ENCODE measurements around the gene IRAK3. TPM values are rescaled to one million over a fixed set of nuclear protein-coding genes. Genes with fewer than 3 reads are reported as not detected.
"Not testable (repeated sequence)": the region's sequence is repeated elsewhere in the genome, so short reads cannot be mapped to it uniquely, and the experiment has no call there.

Gene IRAK3
- total RNA-seq, 1 donor from 2014 or later = 0.05 TPM

GRCh38 chr12:66176105-66176900, 12.7 kb upstream of the IRAK3 start:
- FAIRE-seq = no peak
- Mint-ChIP-seq H3K4me1 (ENCODE audit: low read depth, unreplicated experiment) (no peaks in the 10 kb centered on the region), H3K36me3 (ENCODE audit: low read depth, unreplicated experiment) (no peaks in the 10 kb centered on the region), H3K27ac (ENCODE audit: unreplicated experiment) (no peak overlapping the region), H3K27me3 (ENCODE audit: low read depth, unreplicated experiment) (peaks cover 16% of the 10 kb centered on the region), H3K9me3 (ENCODE audit: unreplicated experiment) (no peaks in the 10 kb centered on the region), H3K4me3 (ENCODE audit: unreplicated experiment) (no peak overlapping the region)
- Histone ChIP-seq H3K4me3 (ENCODE audit: insufficient read depth, low read depth, low read length) (no peak overlapping the region), H3K27ac (ENCODE audit: low read depth, low read length) (no peak overlapping the region), H4K20me1 (ENCODE audit: insufficient read depth, low read length) (no peaks in the 10 kb centered on the region), H3K79me2 (ENCODE audit: insufficient read depth, low read length) (no peaks in the 10 kb centered on the region), H3K9ac (ENCODE audit: low read length) (no peak overlapping the region), H3K9me3 (ENCODE audit: insufficient read depth, low read depth, low read length) (no peaks in the 10 kb centered on the region), H2AFZ (ENCODE audit: low read depth, low read length) (no peak overlapping the region), H3K27me3 (ENCODE audit: insufficient read depth, low read length) (peaks cover 10% of the 10 kb centered on the region), H3K4me2 (ENCODE audit: low read length) (no peak overlapping the region), H3K4me1 (ENCODE audit: insufficient read depth, low read length) (no peaks in the 10 kb centered on the region), H3K36me3 (ENCODE audit: insufficient read depth, low read length) (no peaks in the 10 kb centered on the region)
- DNase-seq (ENCODE audit: low read depth) = no peak
- TF ChIP-seq CTCF (IDR thresholded peaks at IDR 0.05; ENCODE audit: insufficient read depth, low read depth, low read length) (no peak), EZH2 (IDR thresholded peaks at IDR 0.05; ENCODE audit: insufficient read depth, low read length) (no peak)

DNA sequence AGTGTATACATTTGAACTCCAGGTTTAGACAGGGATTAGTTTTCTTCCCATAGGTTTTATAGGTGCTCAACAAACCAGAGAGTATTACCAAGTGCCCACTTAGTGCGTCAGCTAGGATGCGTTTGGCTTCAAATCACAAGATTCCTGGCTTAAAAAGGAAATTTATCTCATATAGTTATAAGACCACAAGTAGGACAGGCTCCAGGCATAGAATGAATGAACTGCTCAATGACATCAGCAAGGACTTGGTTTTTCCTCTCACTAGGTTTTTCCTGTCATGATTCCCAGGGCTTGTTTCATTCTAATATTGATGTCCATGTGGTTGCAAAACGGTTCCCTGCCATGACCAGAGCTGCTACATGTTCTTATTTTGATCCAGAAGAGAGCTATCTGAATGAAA, 6.1 kb upstream of the IRAK3 start:
- no peaks in the 10 kb centered on the region for H3K36me3 Mint-ChIP-seq (ENCODE audit: low read depth, unreplicated experiment)
- H3K9me3 Mint-ChIP-seq (ENCODE audit: unreplicated experiment) = peaks cover 3% of the 10 kb centered on the region
- H4K20me1 ChIP-seq (ENCODE audit: insufficient read depth, low read length) = no peaks in the 10 kb centered on the region
- no peaks in the 10 kb centered on the region for H3K4me1 Mint-ChIP-seq (ENCODE audit: low read depth, unreplicated experiment)
- no peaks in the 10 kb centered on the region for H3K9me3 ChIP-seq (ENCODE audit: insufficient read depth, low read depth, low read length)
- no peak overlapping the region for H3K9ac ChIP-seq (ENCODE audit: low read length)
- no peaks in the 10 kb centered on the region for H3K4me1 ChIP-seq (ENCODE audit: insufficient read depth, low read length)
- H3K4me2 ChIP-seq (ENCODE audit: low read length) = no peak overlapping the region
- no peak for FAIRE-seq
- H3K4me3 Mint-ChIP-seq (ENCODE audit: unreplicated experiment) = no peak overlapping the region
- H3K4me3 ChIP-seq (ENCODE audit: insufficient read depth, low read depth, low read length) = no peak overlapping the region
- H3K27ac ChIP-seq (ENCODE audit: low read depth, low read length) = no peak overlapping the region
- no peak overlapping the region for H3K27ac Mint-ChIP-seq (ENCODE audit: unreplicated experiment)
- H2AFZ ChIP-seq (ENCODE audit: low read depth, low read length) = no peak overlapping the region
- H3K27me3 Mint-ChIP-seq (ENCODE audit: low read depth, unreplicated experiment) = peaks cover 28% of the 10 kb centered on the region
- no peaks in the 10 kb centered on the region for H3K79me2 ChIP-seq (ENCODE audit: insufficient read depth, low read length)
- no peak for DNase-seq (ENCODE audit: low read depth)
- peaks cover under 1% of the 10 kb centered on the region for H3K27me3 ChIP-seq (ENCODE audit: insufficient read depth, low read length)
- no peaks in the 10 kb centered on the region for H3K36me3 ChIP-seq (ENCODE audit: insufficient read depth, low read length)
- no peak for TF ChIP-seq CTCF (IDR thresholded peaks at IDR 0.05; ENCODE audit: insufficient read depth, low read depth, low read length)
- TF ChIP-seq EZH2 (IDR thresholded peaks at IDR 0.05; ENCODE audit: insufficient read depth, low read length) = no peak

DNA sequence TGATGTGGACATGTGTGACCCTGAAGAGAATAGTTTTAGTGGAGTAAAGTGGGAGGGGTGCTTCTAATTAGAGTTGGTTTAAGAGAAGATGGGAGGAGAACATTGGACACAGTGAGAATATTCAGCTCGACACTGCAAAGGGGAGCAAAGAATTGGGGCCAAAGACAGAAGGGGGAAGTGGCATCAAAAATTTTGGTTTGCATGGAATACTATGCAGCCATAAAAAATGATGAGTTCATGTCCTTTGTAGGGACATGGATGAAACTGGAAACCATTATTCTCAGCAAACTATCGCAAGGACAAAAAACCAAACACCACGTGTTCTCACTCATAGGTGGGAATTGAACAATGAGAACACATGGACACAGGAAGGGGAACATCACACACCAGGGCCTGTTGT, 4.2 kb upstream of the IRAK3 start:
- H3K9ac ChIP-seq (ENCODE audit: low read length); H3K27ac ChIP-seq (ENCODE audit: low read depth, low read length); H3K27me3 ChIP-seq (ENCODE audit: insufficient read depth, low read length); DNase-seq (ENCODE audit: low read depth); H3K36me3 Mint-ChIP-seq (ENCODE audit: low read depth, unreplicated experiment); H3K4me1 ChIP-seq (ENCODE audit: insufficient read depth, low read length); H3K79me2 ChIP-seq (ENCODE audit: insufficient read depth, low read length); FAIRE-seq; H3K9me3 Mint-ChIP-seq (ENCODE audit: unreplicated experiment); H2AFZ ChIP-seq (ENCODE audit: low read depth, low read length); H4K20me1 ChIP-seq (ENCODE audit: insufficient read depth, low read length); H3K4me3 Mint-ChIP-seq (ENCODE audit: unreplicated experiment); H3K4me1 Mint-ChIP-seq (ENCODE audit: low read depth, unreplicated experiment); H3K36me3 ChIP-seq (ENCODE audit: insufficient read depth, low read length); H3K4me2 ChIP-seq (ENCODE audit: low read length); H3K9me3 ChIP-seq (ENCODE audit: insufficient read depth, low read depth, low read length); H3K4me3 ChIP-seq (ENCODE audit: insufficient read depth, low read depth, low read length); H3K27ac Mint-ChIP-seq (ENCODE audit: unreplicated experiment): not testable (repeated sequence)
- peaks cover 33% of the 10 kb centered on the region for H3K27me3 Mint-ChIP-seq (ENCODE audit: low read depth, unreplicated experiment)
